Colon (tissue), 2 donors: Measurements from ENCODE around the gene CSNK1G3.
"Not testable (repeated sequence)": the region's sequence is repeated elsewhere in the genome, so short reads cannot be mapped to it uniquely, and the experiment has no call there.

ENCODE experiments used
- FAIRE-seq: peaks from 2 replicates; lab custom pipeline; 2012; peaks lifted over from hg19 to GRCh38; lab: Jason Lieb, UNC
- donor health status: control.
- donor health status: control.

The CSNK1G3 gene

GRCh38 chr5:123559434-123559775 is 47.4 kb downstream of the CSNK1G3 start:
- FAIRE-seq = no peak

- no peak for FAIRE-seq
Observed at GRCh38 chr5:123561230-123561629, 49.3 kb downstream of the CSNK1G3 start.

GRCh38 chr5:123571927-123572326 is 60.0 kb downstream of the CSNK1G3 start:
- FAIRE-seq = no peak

DNA sequence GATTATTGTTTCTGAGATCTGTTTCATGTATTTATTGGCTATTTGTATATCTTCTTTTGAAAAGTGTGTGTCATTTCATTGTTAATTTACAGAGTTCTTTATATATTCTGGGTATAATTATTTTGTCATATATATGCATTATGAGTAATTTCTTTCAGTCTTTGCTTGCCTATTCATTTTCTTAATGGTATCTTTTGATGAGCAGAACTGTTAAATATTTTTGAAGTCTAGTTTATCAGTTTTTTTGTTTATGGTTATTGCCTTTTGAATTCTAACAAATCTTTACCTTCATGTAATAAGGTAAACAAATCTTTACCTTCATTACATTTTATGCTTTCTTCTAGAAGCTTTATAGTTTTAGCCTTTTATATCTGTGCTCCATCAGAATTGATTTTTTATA is 66.4 kb downstream of the CSNK1G3 start:
- no peak for FAIRE-seq

DNA sequence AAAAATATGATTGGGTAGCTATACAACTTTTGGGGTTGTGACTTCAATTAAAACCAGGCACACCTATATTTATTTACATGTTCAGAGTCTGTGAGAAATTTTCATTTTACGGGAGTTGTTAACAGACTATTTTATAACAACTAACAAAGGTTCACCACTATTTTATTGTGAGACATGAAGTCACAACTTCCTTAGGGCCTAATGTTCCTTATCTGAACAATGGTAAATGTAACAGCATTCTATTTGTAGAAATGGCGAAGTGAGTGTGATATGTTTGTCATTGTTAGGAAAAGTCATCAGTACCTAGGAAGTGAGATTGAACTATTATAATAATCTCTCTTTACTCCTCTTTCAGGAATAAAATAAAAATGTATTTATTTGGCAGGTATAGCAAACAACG is 67.4 kb downstream of the CSNK1G3 start:
- peak; percentile 81 for FAIRE-seq

GRCh38 chr5:123582550-123583285 is 70.7 kb downstream of the CSNK1G3 start:
- FAIRE-seq = no peak

GRCh38 chr5:123585871-123586270 is 73.9 kb downstream of the CSNK1G3 start:
- no peak for FAIRE-seq

- no peak for FAIRE-seq
Observed at GRCh38 chr5:123594434-123594833, 82.5 kb downstream of the CSNK1G3 start.

- no peak for FAIRE-seq
Observed at GRCh38 chr5:123597018-123597417, 85.0 kb downstream of the CSNK1G3 start.

DNA sequence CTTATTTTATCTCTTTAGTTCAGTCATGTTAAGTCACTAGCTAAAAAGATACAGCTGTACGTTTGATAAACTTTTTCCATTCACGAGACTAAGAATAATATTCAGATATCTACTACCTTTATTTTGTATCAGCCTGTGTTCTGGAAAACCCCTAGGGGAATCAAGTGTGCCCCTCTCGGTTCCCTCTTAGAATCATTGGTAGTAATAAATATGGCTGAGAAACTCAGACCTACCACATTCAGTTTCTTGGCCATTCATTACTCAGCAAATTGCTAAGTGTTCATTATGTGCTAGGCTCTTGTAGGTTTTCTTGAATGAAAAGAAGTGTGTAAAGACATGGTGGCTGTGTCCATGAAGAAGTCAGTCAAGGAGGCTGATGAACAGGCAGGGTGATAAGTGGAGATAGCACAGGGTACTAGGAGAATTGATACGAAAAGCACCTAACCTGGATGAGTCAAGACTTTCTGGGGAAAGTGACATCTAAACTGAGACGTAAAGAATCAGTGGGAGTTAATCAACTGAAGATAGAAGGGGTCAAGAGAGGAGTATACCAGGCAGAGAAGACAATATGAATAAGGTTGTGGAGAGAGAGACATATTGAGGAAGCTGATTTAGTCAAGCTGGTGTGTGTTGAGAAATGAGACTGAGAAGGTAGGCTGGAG is 86.2 kb downstream of the CSNK1G3 start:
- FAIRE-seq = no peak

- FAIRE-seq = no peak
Observed at GRCh38 chr5:123599171-123599570, 87.2 kb downstream of the CSNK1G3 start.

- no peak for FAIRE-seq
Observed at GRCh38 chr5:123601610-123602009, 89.6 kb downstream of the CSNK1G3 start.

DNA sequence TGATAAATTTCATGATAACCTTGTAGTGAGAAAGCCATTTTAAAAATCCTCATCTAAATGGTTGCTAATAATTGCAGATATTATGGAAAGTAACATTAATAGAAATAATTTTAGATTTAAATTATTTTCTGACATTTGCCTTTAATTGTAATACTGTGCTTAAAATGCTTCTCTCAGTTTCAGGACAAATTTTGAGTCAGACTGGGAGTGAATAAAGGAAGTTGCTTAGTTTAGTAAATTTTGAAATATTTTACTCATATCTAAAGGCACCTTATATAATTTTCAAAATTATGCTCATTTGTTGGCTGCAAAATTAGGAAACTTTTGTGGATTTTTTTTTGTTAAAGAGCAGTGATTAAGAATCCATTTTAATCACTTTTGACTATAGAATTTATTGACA is 93.8 kb downstream of the CSNK1G3 start:
- no peak for FAIRE-seq

- no peak for FAIRE-seq
Observed at GRCh38 chr5:123610209-123610608, 98.2 kb downstream of the CSNK1G3 start.

DNA sequence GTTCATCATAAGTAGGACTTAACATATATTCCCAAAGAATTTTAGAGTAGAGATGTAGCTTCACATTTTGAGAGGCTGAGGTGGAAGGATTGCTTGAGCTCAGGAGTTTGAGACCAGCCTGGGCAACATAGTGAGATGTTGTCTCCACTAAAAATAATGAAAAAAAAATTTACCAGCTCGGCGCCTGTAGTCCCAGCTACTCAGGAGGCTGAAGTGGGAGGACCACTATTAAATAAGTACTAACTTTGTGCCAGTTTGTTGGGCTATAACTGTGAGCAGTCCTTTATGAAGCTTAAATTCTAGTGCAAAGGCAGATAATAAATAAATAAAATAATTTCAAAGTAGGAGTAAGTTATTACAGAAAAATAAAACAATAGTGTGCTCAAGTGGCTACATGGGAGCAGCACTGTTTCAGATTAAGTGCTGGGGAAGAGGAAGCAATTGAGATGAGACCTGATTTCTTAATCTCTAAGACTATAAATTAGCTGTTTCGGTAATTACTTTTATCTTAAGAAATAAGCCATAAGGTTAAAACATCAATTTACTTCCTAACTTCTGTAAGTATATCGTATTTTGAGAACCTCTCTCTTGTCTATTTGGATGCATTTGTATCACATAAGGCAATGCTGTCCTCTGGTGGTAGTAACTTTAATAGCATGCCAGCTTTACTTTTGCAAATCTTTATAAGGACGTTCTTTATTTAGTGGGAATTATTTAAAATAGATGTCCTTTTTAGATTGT is 98.9 kb downstream of the CSNK1G3 start:
- FAIRE-seq = peak; percentile 80

- FAIRE-seq = no peak
Observed at GRCh38 chr5:123611406-123611709, 99.4 kb downstream of the CSNK1G3 start.

- FAIRE-seq = no peak
Observed at GRCh38 chr5:123617561-123617960, 105.6 kb downstream of the CSNK1G3 start.

- no peak for FAIRE-seq
Observed at GRCh38 chr5:123626051-123626450, 114.1 kb downstream of the CSNK1G3 start.

DNA sequence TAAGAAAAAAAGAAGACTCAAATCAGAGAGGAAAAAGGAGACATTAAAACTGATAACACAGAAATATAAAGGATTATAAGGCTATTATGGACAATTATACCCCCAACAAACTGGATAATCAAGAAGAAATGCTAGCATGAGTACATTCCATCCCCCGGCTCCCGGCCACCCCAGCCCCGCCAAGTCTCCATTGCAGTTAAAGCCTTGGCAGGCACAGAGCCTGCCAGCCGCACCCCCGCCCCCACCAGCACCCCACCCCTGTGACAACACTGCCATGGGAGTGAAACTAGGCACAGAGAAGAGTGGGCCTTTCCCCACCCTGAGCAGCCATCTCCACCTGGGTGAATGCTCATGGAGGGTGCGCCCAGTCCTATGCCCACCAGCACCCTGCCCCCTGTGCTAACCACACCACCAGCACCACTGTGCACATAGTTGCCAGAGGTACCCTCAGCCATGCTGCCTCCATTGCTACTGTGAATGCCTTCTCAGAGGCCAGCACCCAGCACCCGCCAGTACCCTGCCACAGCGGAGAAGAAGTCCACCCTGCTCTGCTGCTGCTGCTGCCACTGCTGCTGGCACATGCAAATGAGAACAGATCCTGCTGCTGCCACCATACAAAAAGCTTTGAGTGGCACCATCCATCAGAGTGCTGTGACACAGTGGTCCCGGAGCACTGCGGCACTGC is 117.0 kb downstream of the CSNK1G3 start:
- FAIRE-seq = no peak

DNA sequence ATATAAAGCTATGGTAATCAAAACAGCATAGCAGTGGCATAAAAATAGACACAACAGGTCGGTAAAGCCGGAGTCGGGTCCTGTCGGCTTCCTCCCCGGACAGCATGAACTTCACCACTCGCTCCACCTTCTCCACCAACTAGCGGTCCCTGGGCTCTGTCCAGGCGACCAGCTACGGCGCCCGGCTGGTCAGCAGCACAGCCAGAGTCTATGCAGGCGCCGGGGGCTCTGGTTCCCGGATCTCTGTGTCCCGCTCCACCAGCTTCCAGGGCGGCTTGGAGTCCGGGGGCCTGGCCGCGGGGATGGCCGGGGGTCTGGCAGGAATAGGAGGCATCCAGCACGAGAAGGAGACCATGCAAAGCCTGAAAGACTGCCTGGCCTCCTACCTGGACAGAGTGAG is 124.0 kb downstream of the CSNK1G3 start:
- FAIRE-seq = no peak

DNA sequence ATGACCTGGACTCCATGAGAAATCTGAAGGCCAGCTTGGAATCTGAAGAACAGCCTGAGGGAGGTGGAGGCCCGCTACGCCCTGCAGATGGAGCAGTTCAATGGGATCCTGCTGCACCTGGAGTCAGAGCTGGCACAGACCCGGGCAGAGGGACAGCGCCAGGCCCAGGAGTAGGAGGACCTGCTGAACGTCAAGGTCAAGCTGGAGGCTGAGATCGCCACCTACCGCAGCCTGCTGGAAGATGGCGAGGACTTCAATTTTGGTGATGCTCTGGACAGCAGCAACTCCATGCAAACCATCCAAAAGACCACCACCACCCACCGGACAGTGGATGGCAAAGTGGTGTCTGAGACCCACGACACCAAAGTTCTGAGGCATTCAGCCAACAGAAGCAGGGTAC is 125.1 kb downstream of the CSNK1G3 start:
- not testable (repeated sequence) for FAIRE-seq

- no peak for FAIRE-seq
Observed at GRCh38 chr5:123639244-123639643, 127.3 kb downstream of the CSNK1G3 start.

DNA sequence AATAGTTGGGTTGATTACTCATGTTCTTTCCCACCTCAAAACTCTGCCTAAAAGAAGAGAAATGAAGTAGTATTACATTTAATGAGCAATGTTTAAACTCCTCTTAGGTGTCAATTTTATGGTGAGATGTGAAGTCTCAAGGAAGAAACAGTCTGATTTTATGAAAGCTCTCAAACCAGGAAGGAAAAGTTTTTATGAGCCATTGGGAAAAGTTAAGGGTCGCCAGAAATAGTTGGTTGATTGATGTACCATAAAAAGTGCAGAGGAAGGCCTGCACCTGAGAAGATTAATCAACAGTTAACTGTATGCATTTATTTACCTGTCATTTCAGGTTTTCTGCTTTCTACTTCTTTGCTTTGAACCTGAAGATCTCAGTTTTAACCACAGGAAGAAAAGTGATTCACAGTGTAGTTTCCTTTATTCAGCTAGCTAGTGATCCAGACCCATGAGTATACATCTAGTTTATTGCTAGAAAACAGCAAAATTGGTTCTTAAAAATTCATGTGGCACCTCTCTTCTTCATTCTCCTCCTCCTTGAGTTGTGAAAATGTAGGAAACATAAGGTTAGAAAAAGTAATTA is 133.1 kb downstream of the CSNK1G3 start:
- FAIRE-seq = no peak
